HG03025 (cell line): ENCODE results near the gene CRNKL1.

Experiments
- ATAC-seq: cut with Tn5 transposase; IDR thresholded peaks from one replicate; pipeline ENCODE4 v1.9.1; 2021; ENCODE audit warnings: mild to moderate bottlenecking, moderate library complexity; ENCODE audit not compliant: unreplicated experiment, low FRiP score

Gene CRNKL1

DNA sequence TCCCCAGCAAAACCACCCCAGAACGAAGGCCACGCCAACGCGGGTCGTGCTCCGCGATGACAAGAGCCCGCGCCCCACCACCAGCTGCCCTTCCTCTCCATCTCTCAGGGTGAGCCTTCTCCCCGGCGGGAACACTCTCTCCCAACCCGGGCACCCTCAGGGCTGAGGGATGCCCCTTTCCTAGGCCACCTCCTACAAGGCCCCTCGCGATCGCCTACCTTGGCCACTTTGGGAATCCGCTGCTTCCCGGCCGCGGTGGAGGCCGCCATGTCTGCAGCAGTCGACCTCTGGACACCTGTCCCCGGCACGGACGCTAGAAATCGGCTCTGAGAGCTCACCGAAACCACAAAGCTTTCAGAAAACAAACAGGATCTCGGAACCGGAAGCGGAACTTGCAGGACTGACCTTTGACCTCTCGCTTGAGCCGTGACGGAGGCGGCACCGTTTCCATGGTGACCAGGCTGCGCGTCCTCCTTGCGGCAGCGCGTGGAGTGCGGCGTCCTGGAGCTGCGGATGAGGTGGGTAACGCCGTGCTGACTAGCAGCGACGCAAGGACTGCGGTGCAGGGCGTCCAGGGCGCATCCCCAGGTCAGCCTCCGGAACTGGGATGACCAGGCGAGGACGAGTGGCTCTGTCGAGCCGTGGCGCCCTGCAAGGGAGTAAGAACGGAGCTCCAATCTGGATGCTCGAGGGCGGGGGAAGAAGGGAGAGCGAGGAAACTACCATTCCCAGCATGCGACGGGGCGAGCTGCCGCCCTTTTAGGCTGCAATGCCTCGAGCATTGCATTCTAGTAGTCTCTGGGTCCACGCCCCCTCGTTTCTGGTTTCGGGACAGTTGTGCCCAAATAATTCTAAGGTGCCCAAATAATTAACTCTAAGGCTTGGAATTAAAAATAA, at the start of gene CRNKL1, which contains the start of gene CFAP61:
Gene CRNKL1, minus strand, starts transcription at position 393 of the 897 bp plus-strand sequence. Its CDS starts 124 bp downstream, at position 269.
Gene CFAP61, plus strand, starts transcription at position 459 of the 897 bp plus-strand sequence. CDS start 4,122 bp downstream, outside the sequence.
- peak; percentile 95 for ATAC-seq

DNA sequence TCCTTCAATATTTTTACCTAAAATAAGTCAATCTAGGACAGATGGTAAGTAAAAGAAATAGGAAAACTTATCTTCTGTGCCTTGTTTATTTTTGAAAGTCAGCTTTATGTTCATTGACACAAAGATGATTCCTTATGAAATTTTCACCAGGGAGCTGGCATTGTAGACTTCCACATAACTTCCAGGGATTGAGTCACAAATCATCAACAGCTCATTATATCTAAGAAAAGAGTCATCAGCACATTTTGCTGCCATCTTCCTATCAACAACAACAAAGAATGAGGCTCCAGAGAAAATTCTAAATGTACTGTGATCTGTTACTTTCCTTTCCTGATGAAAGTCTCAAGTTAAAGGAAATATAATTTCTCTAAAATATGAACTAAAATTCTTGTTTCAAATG, 48.6 kb upstream of the CRNKL1 start:
- ATAC-seq, result no peak

GRCh38 chr20:20096421-20096820, 44.2 kb upstream of the CRNKL1 start:
- ATAC-seq, result no peak

DNA sequence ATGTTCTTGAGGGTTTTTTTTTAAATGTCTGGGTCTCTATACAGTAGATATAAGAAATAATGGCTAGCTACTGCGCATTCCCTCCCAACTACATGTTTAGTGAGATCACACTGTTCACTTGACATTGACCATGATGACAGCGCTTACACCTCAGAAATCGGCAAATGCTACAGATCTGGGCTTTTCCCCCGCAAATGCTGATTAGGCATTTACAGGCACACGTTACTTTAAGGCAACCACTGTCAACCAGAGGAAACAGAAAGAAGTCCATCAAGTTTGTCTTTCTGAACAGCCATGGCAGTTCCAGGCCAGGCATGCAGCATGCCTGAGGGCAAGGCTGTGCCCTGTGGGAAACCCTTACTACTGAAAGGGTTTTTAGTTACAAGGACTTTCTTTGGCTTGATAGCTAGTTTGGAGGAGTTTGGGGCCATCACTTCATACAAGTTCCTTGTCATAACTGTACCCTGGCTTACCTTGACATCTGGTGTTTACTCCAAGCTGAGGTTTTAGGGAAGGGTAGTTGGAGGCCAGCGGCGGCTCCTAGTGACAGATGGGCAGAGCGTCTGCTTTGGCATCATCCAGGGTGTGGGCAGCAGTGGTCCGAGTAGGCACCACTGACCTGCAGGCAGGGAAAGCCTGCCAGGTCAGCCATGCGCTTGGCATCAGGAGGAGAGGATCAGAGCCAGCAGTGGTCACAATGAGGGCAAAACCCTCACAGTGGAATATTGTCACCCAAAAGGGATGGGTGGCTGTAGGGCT, 43.0 kb upstream of the CRNKL1 start:
- no peak for ATAC-seq

- no peak for ATAC-seq
Measured at GRCh38 chr20:20094410-20094809, 42.1 kb upstream of the CRNKL1 start.

DNA sequence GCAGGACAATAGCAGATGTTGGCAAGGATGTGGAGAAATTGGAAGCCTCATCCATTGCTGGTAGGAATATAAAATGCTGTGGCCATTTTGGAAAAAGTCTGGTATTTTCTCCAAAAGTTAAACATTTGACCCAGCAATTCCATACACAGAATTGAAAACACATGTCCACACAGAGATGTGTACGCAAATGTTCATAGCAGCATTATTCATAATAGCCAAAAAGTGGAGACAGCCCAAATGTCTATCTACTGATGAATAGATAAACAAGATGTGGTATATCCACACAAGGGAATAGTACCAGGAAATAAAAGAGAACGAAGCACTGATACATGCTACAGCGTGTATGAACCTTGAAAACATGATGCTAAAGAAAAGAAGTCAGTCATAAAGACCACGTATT, 40.6 kb upstream of the CRNKL1 start:
- ATAC-seq, result no peak

GRCh38 chr20:20089939-20090338, 37.7 kb upstream of the CRNKL1 start:
- no peak for ATAC-seq

- no peak for ATAC-seq
Measured at GRCh38 chr20:20089018-20089417, 36.8 kb upstream of the CRNKL1 start.

DNA sequence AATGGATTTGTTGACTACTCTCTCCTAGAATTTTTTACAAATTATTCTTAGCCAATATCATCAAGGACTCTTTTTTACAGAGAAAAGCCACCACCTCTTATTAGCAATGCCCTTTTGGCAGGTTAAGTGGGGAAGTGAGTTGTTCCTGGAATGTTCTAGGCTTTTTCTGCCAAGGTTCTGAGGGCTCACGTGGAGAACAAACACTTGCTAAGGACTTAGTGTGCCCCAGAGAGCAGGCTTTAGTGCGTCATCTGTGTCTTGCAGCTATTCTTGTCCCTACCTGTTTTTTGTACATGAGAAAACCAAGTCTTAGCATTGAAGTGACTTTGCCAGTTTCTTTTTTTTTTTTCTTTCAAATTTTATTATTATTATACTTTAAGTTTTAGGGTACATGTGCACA, 33.5 kb upstream of the CRNKL1 start:
- no peak for ATAC-seq

- no peak for ATAC-seq
Measured at GRCh38 chr20:20085071-20085470, 32.8 kb upstream of the CRNKL1 start.

DNA sequence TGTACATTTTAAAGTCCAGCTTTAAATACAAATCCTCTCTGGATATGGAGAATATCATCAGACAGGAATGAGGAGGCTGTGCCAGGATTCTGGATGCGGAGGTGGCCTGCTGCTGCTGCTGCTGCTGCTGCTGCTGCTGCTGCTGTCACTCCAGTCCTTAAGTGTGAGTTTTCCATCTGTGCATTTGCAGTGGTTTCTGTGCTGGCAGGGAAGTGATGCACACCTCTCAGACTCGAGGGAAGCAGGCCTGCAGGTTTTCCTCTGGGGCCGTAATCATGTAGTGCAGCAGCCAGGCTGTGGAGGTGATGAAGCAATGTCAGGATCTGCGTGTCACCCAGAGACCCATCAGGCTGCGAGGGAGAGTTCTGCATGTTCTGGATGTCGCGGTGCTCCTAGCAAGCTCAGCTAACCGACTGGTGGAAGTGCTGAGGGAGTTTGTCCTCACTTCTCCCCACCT, 32.1 kb upstream of the CRNKL1 start:
- ATAC-seq, result no peak

GRCh38 chr20:20083807-20084206, 31.5 kb upstream of the CRNKL1 start:
- ATAC-seq, result no peak

- no peak for ATAC-seq
Measured at GRCh38 chr20:20079102-20079784, 27.0 kb upstream of the CRNKL1 start.

DNA sequence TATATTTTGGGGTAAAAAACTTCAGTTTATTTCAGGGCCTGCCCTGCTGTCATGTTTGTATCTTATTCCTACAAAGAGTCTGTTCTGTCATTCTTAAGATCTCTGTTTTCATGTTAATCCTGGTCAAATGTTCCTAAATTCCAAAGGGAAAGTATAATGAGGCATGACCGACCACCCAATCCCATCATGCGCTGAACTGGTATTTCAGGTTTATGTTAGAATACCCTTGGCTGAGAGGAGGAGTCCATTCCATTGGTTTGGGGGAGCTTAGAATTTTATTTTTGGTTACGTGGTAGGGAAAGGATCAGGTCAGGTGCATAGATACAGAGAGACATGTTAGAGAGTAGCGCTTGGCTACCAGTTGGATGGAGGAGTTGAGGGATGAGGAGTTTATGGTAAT, 25.8 kb upstream of the CRNKL1 start:
- ATAC-seq, result no peak

GRCh38 chr20:20076297-20077065, 24.2 kb upstream of the CRNKL1 start:
- no peak for ATAC-seq

DNA sequence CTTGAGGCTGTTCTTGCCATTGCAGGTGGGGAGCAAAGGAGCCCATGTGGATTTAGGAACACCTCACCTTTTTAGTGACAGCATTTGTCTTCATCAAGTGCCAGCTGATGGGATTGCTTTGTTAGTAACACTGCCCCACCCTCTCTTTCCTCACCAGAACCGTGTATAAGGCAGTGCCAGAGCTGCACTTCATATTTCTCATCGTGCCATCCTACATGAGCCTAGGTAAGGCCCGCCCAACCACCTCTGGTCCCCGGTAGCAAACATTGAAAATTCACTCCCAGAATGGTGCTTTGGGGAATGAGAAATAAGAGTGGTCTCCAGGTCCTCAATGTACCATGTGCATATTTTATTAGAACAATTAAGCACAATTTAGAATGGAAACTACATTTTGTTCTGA, 22.8 kb upstream of the CRNKL1 start:
- ATAC-seq, result no peak

- no peak for ATAC-seq
Measured at GRCh38 chr20:20073801-20074371, 21.6 kb upstream of the CRNKL1 start.

DNA sequence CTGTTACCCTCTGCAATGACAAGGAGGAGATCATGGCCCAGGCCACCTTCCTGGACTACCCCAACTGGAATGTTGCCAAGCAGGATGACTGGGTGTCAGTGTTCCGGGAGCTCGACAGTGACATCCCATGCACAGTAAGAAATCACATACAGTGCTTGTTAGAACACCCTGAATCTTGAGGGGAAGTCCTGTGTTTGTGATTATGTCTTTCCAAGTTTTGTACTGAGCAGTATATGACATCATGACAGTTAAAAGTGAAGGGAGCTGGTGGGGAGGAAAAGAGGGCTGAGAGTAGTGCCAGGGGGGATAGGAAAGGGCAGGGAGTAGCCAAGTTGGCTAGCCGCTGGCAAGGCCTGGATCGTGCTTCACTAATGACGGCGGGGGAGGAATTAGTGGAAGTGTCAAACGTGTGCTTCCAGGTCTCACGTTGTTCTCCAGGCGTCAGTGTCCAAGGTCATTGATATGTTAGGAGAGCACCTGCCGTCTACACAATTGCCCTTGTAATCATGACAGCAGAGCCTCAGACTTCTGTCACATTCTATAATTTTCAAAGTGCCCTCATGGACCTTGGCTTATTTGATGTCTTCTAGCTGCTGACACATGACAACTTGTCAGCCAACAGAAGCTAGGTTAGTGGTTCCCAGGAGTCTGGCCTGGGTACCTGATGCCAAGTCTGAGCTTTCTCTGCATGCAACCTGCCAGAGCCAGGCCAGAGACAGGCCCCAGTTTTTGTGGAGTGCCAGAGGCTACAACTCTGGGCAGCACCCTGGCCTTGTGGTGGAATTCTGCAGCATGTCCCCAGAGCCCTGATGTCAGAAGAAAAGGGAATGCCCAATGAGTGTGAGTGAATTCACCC, 18.8 kb upstream of the CRNKL1 start:
- no peak for ATAC-seq

DNA sequence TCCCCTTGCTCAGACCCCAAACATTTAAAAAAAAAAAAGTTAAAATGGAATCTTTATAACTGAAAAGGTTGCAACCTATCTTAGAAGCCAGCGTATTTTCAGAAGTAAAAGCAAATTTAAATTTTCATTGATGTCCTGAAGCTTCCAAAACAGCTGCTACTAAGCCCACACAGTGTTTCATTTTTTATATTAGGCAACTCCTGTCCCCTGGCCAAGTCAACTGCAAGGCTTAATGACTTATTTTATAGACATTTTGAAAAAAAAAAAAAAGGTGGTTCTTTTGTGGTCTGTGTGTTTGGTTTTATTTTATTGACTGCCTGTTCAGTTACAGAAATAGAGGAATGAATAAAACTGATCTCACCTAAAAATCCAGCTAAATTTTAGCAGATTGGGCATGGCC, 13.1 kb upstream of the CRNKL1 start:
- no peak for ATAC-seq
